IMR-90 (cell line): ENCODE results near the gene RAPGEF2. TPM values are rescaled to one million over a fixed set of nuclear protein-coding genes. Genes with fewer than 3 reads are reported as not detected.
A peak's percentile ranks its signal among the peaks of the same experiment; 100 is the strongest.

ENCODE experiments used
- ATAC-seq: fragments of 200-7000 bp; cut with Tn5 transposase; 2 replicates; pipeline ENCODE4 v1.9.1; 2020; ENCODE audit warnings: low read depth, mild to moderate bottlenecking, moderate library complexity
- BruUV-seq: library from RNA; stranded (reverse); fragments of 400-500 nt; replicated peaks from 2 replicates; lab custom pipeline; 2021; lab: Mats Ljungman, UMichigan
- CTCF ChIA-PET: fragments of 300-600 bp; formaldehyde crosslinking; extraction: SDS; loops from one replicate; lab custom pipeline; 2021; ENCODE audit warnings: antibody characterized with exemption; lab: Yijun Ruan, JAX
- POLR2A ChIA-PET: fragments of 300-600 bp; sonication (Branson Sonifier 250); formaldehyde crosslinking; loops from one replicate; lab custom pipeline; 2022; ENCODE audit warnings: antibody characterized with exemption; ENCODE audit not compliant: unreplicated experiment; lab: Charles Lee
- DNase-seq: peaks from one replicate; pipeline ENCODE4 v3.0.0; 2013
- H2AFZ ChIP-seq: replicated peaks from 2 replicates; pipeline ENCODE3; 2013; ENCODE audit warnings: low read length, mild to moderate bottlenecking; ENCODE audit not compliant: poor library complexity
- H2AK5ac ChIP-seq: 2 replicates; pipeline ENCODE4 v1.6.1; 2013; ENCODE audit warnings: low read depth, low read length, inconsistent platforms
- H2AK9ac ChIP-seq: replicated peaks from 2 replicates; pipeline ENCODE3; 2013; ENCODE audit warnings: mild to moderate bottlenecking, low read depth, low read length, moderate library complexity; ENCODE audit not compliant: poor library complexity
- H2BK120ac ChIP-seq: 2 replicates; pipeline ENCODE4 v1.6.1; 2013; ENCODE audit warnings: low read depth, low read length, inconsistent platforms
- H2BK15ac ChIP-seq: 3 replicates; pipeline ENCODE4 v1.6.1; 2013; ENCODE audit warnings: low read depth, low read length, inconsistent platforms
- H2BK20ac ChIP-seq: 2 replicates; pipeline ENCODE4 v1.6.1; 2013; ENCODE audit warnings: low read depth, mild to moderate bottlenecking, inconsistent platforms, low read length, moderate library complexity
- H2BK5ac ChIP-seq: 2 replicates; pipeline ENCODE4 v1.6.1; 2013; ENCODE audit warnings: mild to moderate bottlenecking, low read depth, low read length, inconsistent platforms; ENCODE audit not compliant: poor library complexity, severe bottlenecking
- H3K14ac ChIP-seq: replicated peaks from 2 replicates; pipeline ENCODE4 v1.6.1; 2013; ENCODE audit warnings: low read depth, low read length, inconsistent platforms
- H3K18ac ChIP-seq: 2 replicates; pipeline ENCODE4 v1.6.1; 2013; ENCODE audit warnings: low read depth, low read length, control low read depth
- H3K23ac ChIP-seq: 2 replicates; pipeline ENCODE4 v1.6.1; 2013; ENCODE audit warnings: low read depth, low read length, inconsistent platforms
- H3K27ac ChIP-seq: 2 replicates; pipeline ENCODE4 v1.5.1; 2013; ENCODE audit warnings: mild to moderate bottlenecking, control low read depth, low read length; ENCODE audit not compliant: insufficient read depth
- H3K27me3 ChIP-seq: 2 replicates; pipeline ENCODE4 v1.6.1; 2013; ENCODE audit warnings: low read length; ENCODE audit not compliant: control insufficient read depth, insufficient read depth
- H3K36me3 ChIP-seq: 2 replicates; pipeline ENCODE4 v1.6.1; 2013; ENCODE audit warnings: low read length, mixed read lengths; ENCODE audit not compliant: control insufficient read depth, insufficient read depth
- H3K4ac ChIP-seq: 2 replicates; pipeline ENCODE4 v1.6.1; 2013; ENCODE audit warnings: low read depth, low read length, inconsistent platforms
- H3K4me1 ChIP-seq: 2 replicates; pipeline ENCODE4 v1.6.1; 2013; ENCODE audit warnings: low read length, mixed read lengths; ENCODE audit not compliant: control insufficient read depth, insufficient read depth
- H3K4me2 ChIP-seq: 2 replicates; pipeline ENCODE4 v1.6.1; 2013; ENCODE audit warnings: low read depth, mild to moderate bottlenecking, control low read depth, low read length, moderate library complexity
- H3K4me3 ChIP-seq: 2 replicates; pipeline ENCODE4 v1.5.1; 2013; ENCODE audit warnings: low read depth, mild to moderate bottlenecking, control low read depth, low read length, moderate library complexity; ENCODE audit not compliant: insufficient read depth
- H3K56ac ChIP-seq: 2 replicates; pipeline ENCODE4 v1.6.1; 2013; ENCODE audit warnings: low read length, inconsistent platforms; ENCODE audit not compliant: insufficient read depth; ENCODE audit errors: extremely low read depth
- H3K79me1 ChIP-seq, 2 experiments: 2 replicates each; pipeline ENCODE4 v1.6.1; 2013; ENCODE audit warnings: low read length in 2 of 2, inconsistent platforms in 1 of 2, low read depth in 1 of 2
- H3K9ac ChIP-seq: 2 replicates; pipeline ENCODE4 v1.6.1; 2013; ENCODE audit warnings: low read depth, low read length, control low read depth
- H3K9me1 ChIP-seq: 2 replicates; pipeline ENCODE4 v1.6.1; 2013; ENCODE audit warnings: low read length, inconsistent platforms; ENCODE audit not compliant: insufficient read depth
- H3K9me3 ChIP-seq: 2 replicates; pipeline ENCODE4 v1.6.1; 2013; ENCODE audit warnings: low read length; ENCODE audit not compliant: control insufficient read depth, insufficient read depth
- H4K20me1 ChIP-seq: 2 replicates; pipeline ENCODE4 v1.6.1; 2013; ENCODE audit warnings: low read length, inconsistent platforms; ENCODE audit not compliant: insufficient read depth
- H4K5ac ChIP-seq: 2 replicates; pipeline ENCODE4 v1.6.1; 2013; ENCODE audit warnings: mild to moderate bottlenecking, low read depth, low read length, control low read depth
- H4K8ac ChIP-seq, 2 experiments: 2 replicates each; pipeline ENCODE4 v1.6.1; 2013; ENCODE audit warnings: low read depth in 2 of 2, low read length in 2 of 2, control low read depth in 1 of 2, inconsistent platforms in 1 of 2
- H4K91ac ChIP-seq: 2 replicates; pipeline ENCODE4 v1.6.1; 2013; ENCODE audit warnings: low read depth, low read length, inconsistent platforms; ENCODE audit not compliant: insufficient read depth
- FOS ChIP-seq: fragments of 150-350 bp; IDR thresholded peaks from 2 replicates; pipeline ENCODE4 v1.6.1; 2016; ENCODE audit warnings: low read depth, low read length
- NFE2L2 ChIP-seq: fragments of 150-350 bp; IDR thresholded peaks from 2 replicates; pipeline ENCODE4 v1.6.1; 2016; ENCODE audit warnings: low read depth, mild to moderate bottlenecking, low read length
- WGBS, 2 experiments: methylation state at CpG; one replicate each; pipeline versions ENCODE4 v1.1.5 to v1.1.7; 2013; ENCODE audit warnings: missing lambda C conversion rate in 2 of 2; ENCODE audit not compliant: insufficient read length in 1 of 2; ENCODE audit errors: extremely low coverage in 2 of 2; 5-methylcytosine and 5-hydroxymethylcytosine counted together
- dilution Hi-C: fragments of 300-500 bp; cut with HindIII; formaldehyde crosslinking; loops from one replicate; pipeline ENCODE4 v1.14.3; 2018; ENCODE audit warnings: low sequenced_read_pairs; ENCODE audit not compliant: unreplicated experiment
- in situ Hi-C: fragments of 300-500 bp; cut with MboI; formaldehyde crosslinking; loops from 3 replicates; pipeline ENCODE4 v1.14.3; 2019; ENCODE audit warnings: low sequenced_read_pairs, inconsistent platforms, mixed read lengths
- intact Hi-C: fragments of 100-400 bp; cut with micrococcal nuclease; formaldehyde crosslinking; loops from 2 replicates; pipeline ENCODE4 v1.10.0; 2022
- polyA plus RNA-seq, 3 experiments: library from polyadenylated mRNA; depleted of rRNA; stranded (reverse); fragments of >200 nt; gene quantifications; 2 replicates each; pipeline ENCODE4 v1.2.3, GENCODE V29; 2012; ENCODE audit warnings: low replicate concordance in 1 of 3
- total RNA-seq: library from RNA; depleted of rRNA; stranded (reverse); fragments of >200 nt; gene quantifications from 2 replicates; pipeline ENCODE4 v1.2.3, GENCODE V29; 2012

RAPGEF2 gene
- total and polyA plus RNA-seq, 2 of the 4 experiments (the other 2 are of a cell fraction) = 27.6 to 109 TPM

GRCh38 chr4:159273841-159274240, 171.0 kb downstream of the RAPGEF2 start:
- peak overlapping the region; percentile 49; the same call in 1 of the 2 replicates for H2AK5ac ChIP-seq
- 0 out of 4 replicates have a peak overlapping the region, but pooled peaks of 1 of the 2 experiments have one; percentile 21 for H4K8ac ChIP-seq
- H2AK9ac ChIP-seq = no peak overlapping the region
- H3K9me1 ChIP-seq = no peaks in the 10 kb centered on the region; the same call in 1 of the 2 replicates
- no peak overlapping the region for H2AFZ ChIP-seq
- H3K4me2 ChIP-seq = no peak overlapping the region
- no peaks in the 10 kb centered on the region for H4K20me1 ChIP-seq
- no peak overlapping the region for H3K4me3 ChIP-seq
- no peak overlapping the region for H4K5ac ChIP-seq
- CTCF ChIA-PET = no interaction called here
- H4K91ac ChIP-seq = peak overlapping the region; percentile 53; the same call in 1 of the 2 replicates
- H3K9me3 ChIP-seq = no peaks in the 10 kb centered on the region
- no peak overlapping the region for H3K56ac ChIP-seq
- in situ Hi-C loops (no loop called here), dilution Hi-C loops (no loop called here), intact Hi-C loops (no loop called here)
- H3K14ac ChIP-seq = no peak overlapping the region
- H2BK20ac ChIP-seq = no peak overlapping the region
- peak overlapping the region; percentile 84 for H3K27ac ChIP-seq
- 100% methylated on average over 3 of the region's 9 CpGs; no CpG with 5 or more reads in 1 of the 2 experiments for WGBS, 2 experiments
- no peaks in the 10 kb centered on the region for H3K27me3 ChIP-seq
- no peak for ATAC-seq
- H3K9ac ChIP-seq = no peak overlapping the region
- peak overlapping the region; percentile 30; the same call in 1 of the 2 replicates for H2BK120ac ChIP-seq
- H3K79me1 ChIP-seq = peaks cover 15 to 48% of the 10 kb centered on the region in 2 experiments; a peak in 3 of 4 replicates
- peak overlapping the region; percentile 45; the same call in 1 of the 3 replicates for H2BK15ac ChIP-seq
- H3K4ac ChIP-seq = peak overlapping the region; percentile 58; the same call in 1 of the 2 replicates
- H2BK5ac ChIP-seq = peak overlapping the region; percentile 52
- TF ChIP-seq FOS (no peak), NFE2L2 (no peak)
- POLR2A ChIA-PET = no interaction called here
- H3K4me1 ChIP-seq = peaks cover 12% of the 10 kb centered on the region
- BruUV-seq = no TSS peak
- H3K23ac ChIP-seq = no peak overlapping the region
- H3K36me3 ChIP-seq = 0 out of 2 replicates have a peak, but pooled peaks cover 1% of the 10 kb centered on the region
- DNase-seq = no peak
- no peak overlapping the region for H3K18ac ChIP-seq
